Measurements from ENCODE around the gene TMEM214. TPM values are rescaled to one million over a fixed set of nuclear protein-coding genes. Genes with fewer than 3 reads are reported as not detected.

The TMEM214 gene
- total and polyA plus RNA-seq, 3 donors from 2014 or later, result 64.8 to 81.9 (median 73.9) TPM

DNA sequence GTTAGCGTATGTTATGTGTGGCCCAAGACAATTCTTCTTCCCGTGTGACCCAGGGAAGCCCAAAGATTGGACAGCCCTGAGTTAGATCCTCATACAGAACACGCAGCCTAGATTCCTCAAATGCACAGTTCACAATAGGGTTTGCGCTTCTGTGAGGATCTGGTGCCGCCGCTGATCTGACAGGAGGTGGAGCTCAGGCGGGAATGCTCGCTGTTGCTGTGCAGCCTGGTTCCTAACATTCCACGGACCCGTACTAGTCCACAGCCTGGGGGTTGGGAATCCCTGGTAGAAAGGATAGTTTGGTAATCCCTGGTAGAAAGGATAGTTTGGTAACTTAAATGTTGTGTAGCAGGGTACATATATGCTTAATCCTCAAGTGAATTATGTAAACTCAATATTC, 35.4 kb upstream of the TMEM214 start:
- H3K36me3 ChIP-seq (ENCODE audit: low read depth, missing control alignments), result no peaks in the 10 kb centered on the region
- WGBS, 2 donors, result 89% methylated on average over 10 of the region's 10 CpGs
- no peaks in the 10 kb centered on the region for H3K27me3 ChIP-seq
- H3K9me3 ChIP-seq, result no peaks in the 10 kb centered on the region
- intact Hi-C loops (cut with DNase I; ENCODE audit: low total_unique reads), result no loop called here
- peaks cover 6% of the 10 kb centered on the region for H3K4me1 ChIP-seq
- no peak for TF ChIP-seq CTCF (IDR thresholded peaks at IDR 0.05)
- H3K4me3 ChIP-seq, result no peak overlapping the region
- DNase-seq, result no peak
- no peak overlapping the region for H3K27ac ChIP-seq

DNA sequence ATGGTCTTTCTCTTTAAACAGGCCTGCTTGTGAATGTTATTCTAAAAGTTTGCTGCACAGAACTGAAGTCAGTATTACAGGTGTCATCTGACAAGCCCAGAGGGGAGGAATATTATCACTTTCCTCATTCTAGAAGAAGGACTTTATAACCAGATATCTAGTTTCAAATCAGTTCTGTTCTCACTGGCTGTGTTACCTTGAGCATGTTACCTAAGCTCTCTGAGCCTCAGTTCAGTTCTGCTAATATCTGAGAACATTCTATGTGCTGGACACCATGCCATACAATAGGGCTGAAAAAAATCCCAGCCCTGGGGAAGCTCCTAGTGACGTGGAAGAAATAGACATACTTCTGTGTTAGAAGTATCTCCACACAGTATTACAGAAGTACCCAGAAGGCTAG, 34.4 kb upstream of the TMEM214 start:
- no peak for TF ChIP-seq POLR2A (IDR thresholded peaks at IDR 0.05)
- TF ChIP-seq CTCF (IDR thresholded peaks at IDR 0.05), result no peak
- no peak overlapping the region for H3K27ac ChIP-seq
- no peak for DNase-seq
- H3K27me3 ChIP-seq, result no peaks in the 10 kb centered on the region
- intact Hi-C loops (cut with DNase I; ENCODE audit: low total_unique reads), result no loop called here
- 79 to 86% methylated on average over 1 of the region's 1 CpG for WGBS, 2 donors
- H3K9me3 ChIP-seq, result no peaks in the 10 kb centered on the region
- no peak overlapping the region for H3K4me3 ChIP-seq
- no peaks in the 10 kb centered on the region for H3K36me3 ChIP-seq (ENCODE audit: low read depth, missing control alignments)
- peaks cover 6% of the 10 kb centered on the region for H3K4me1 ChIP-seq

DNA sequence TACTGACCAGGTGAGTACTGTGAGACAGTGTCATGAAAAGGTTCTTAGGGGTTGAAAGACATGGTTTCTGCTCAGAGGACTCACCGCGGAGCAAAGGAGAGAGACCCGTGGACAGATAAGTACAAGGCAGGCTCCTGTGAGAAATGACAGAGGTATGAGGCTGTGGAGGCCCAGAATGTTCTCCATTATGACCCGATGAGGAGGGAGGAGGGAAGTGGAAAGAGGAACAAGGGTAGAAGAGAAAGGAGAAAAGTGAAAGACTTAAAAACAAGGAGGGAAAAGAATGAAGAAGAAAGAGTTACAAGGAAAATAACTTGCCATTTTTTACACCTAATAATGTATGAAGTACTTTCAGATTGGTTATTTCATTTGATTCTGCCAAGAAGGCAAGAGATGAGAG, 32.5 kb upstream of the TMEM214 start:
- no peak overlapping the region for H3K27ac ChIP-seq

DNA sequence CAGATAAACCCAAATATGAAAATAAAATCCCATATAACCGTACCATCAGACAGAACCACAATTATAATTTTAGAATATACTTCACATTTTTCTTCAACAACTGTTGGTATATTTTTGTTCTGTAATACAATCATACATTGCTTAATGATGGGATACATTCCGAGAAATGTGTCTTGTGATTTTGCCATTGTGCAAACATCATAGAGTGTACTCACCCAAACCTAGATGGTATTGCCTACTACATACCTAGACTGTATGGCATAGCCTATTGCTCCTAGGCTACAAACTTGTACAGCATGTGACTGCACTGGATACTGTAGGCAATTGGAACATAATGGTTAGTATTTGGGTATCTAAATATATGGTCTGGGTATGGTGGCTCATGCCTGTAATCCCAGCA, 31.8 kb upstream of the TMEM214 start:
- WGBS, 2 donors, result 99 to 100% methylated on average over 2 of the region's 2 CpGs
- no peak for TF ChIP-seq CTCF (IDR thresholded peaks at IDR 0.05)
- no peak for TF ChIP-seq POLR2A (IDR thresholded peaks at IDR 0.05)
- intact Hi-C loops (cut with DNase I; ENCODE audit: low total_unique reads), result no loop called here
- Histone ChIP-seq H3K36me3 (ENCODE audit: low read depth, missing control alignments) (no peaks in the 10 kb centered on the region), H3K9me3 (no peaks in the 10 kb centered on the region), H3K27ac (no peak overlapping the region), H3K27me3 (no peaks in the 10 kb centered on the region), H3K4me1 (peaks cover 6% of the 10 kb centered on the region), H3K4me3 (no peak overlapping the region)
- DNase-seq, result no peak

More for the DNA sequence above, 32.5 kb upstream of the TMEM214 start:
- no peaks in the 10 kb centered on the region for H3K27me3 ChIP-seq
- no peaks in the 10 kb centered on the region for H3K9me3 ChIP-seq
- no peak for TF ChIP-seq POLR2A (IDR thresholded peaks at IDR 0.05)
- no peak for TF ChIP-seq CTCF (IDR thresholded peaks at IDR 0.05)
- DNase-seq, result no peak
- intact Hi-C loops (cut with DNase I; ENCODE audit: low total_unique reads), result no loop called here
- H3K36me3 ChIP-seq (ENCODE audit: low read depth, missing control alignments), result no peaks in the 10 kb centered on the region
- H3K4me1 ChIP-seq, result peaks cover 6% of the 10 kb centered on the region
- 87% methylated on average over 4 of the region's 4 CpGs for WGBS, 2 donors
- no peak overlapping the region for H3K4me3 ChIP-seq

GRCh38 chr2:27001950-27002349, 30.8 kb upstream of the TMEM214 start:
- Histone ChIP-seq H3K36me3 (ENCODE audit: low read depth, missing control alignments) (no peaks in the 10 kb centered on the region), H3K27me3 (no peaks in the 10 kb centered on the region), H3K4me1 (peaks cover 6% of the 10 kb centered on the region), H3K9me3 (no peaks in the 10 kb centered on the region), H3K27ac (no peak overlapping the region), H3K4me3 (no peak overlapping the region)
- no peak for TF ChIP-seq POLR2A (IDR thresholded peaks at IDR 0.05)
- no peak for TF ChIP-seq CTCF (IDR thresholded peaks at IDR 0.05)
- WGBS, 2 donors, result 32 to 66% methylated on average over 5 of the region's 5 CpGs
- intact Hi-C loops (cut with DNase I; ENCODE audit: low total_unique reads), result no loop called here
- DNase-seq, result peak; percentile 46
